ENCODE data around the gene ZSCAN23.
A peak's percentile ranks its signal among the peaks of the same experiment; 100 is the strongest.
"Not testable (repeated sequence)": the region's sequence is repeated elsewhere in the genome, so short reads cannot be mapped to it uniquely, and the experiment has no call there.

The ZSCAN23 gene

GRCh38 chr6:28433119-28433518 lies 10.2 kb downstream of the ZSCAN23 start:
- DNase-seq: no peak

GRCh38 chr6:28429781-28430180 lies 13.5 kb downstream of the ZSCAN23 start:
- DNase-seq: no peak

GRCh38 chr6:28425944-28426541 lies 17.2 kb downstream of the ZSCAN23 start:
- DNase-seq: no peak

- no peak for DNase-seq
Observed at GRCh38 chr6:28424163-28424562, 19.1 kb downstream of the ZSCAN23 start.

- DNase-seq: no peak
Observed at GRCh38 chr6:28423546-28423945, 19.7 kb downstream of the ZSCAN23 start.

GRCh38 chr6:28413681-28414080 lies 29.6 kb downstream of the ZSCAN23 start:
- DNase-seq: no peak

GRCh38 chr6:28410767-28411166 lies 32.5 kb downstream of the ZSCAN23 start:
- DNase-seq: no peak

- no peak for DNase-seq
Observed at GRCh38 chr6:28408076-28408802, 35.1 kb downstream of the ZSCAN23 start.

GRCh38 chr6:28407401-28407800 lies 35.9 kb downstream of the ZSCAN23 start:
- no peak for DNase-seq

GRCh38 chr6:28403923-28404322 lies 39.4 kb downstream of the ZSCAN23 start:
- DNase-seq: not testable (repeated sequence)

GRCh38 chr6:28402197-28402596 lies 41.1 kb downstream of the ZSCAN23 start:
- DNase-seq: no peak

GRCh38 chr6:28401172-28401571 lies 42.1 kb downstream of the ZSCAN23 start:
- DNase-seq: no peak

GRCh38 chr6:28400122-28400451 lies 43.2 kb downstream of the ZSCAN23 start:
- DNase-seq: no peak

GRCh38 chr6:28399350-28400121 lies 43.8 kb downstream of the ZSCAN23 start, which contains the start of gene ZSCAN12:
Gene ZSCAN12 (minus strand): TSS chr6:28399747. CDS start chr6:28398405, 1,342 bp downstream.
- peak; percentile 87 for DNase-seq

GRCh38 chr6:28395918-28396317 lies 47.4 kb downstream of the ZSCAN23 start:
- DNase-seq: no peak

GRCh38 chr6:28393912-28394662 lies 49.2 kb downstream of the ZSCAN23 start:
- DNase-seq: no peak

GRCh38 chr6:28390688-28391087 lies 52.6 kb downstream of the ZSCAN23 start:
- DNase-seq: no peak

GRCh38 chr6:28384143-28384533 lies 59.2 kb downstream of the ZSCAN23 start:
- DNase-seq: no peak

- peak; percentile 18 for DNase-seq
Observed at GRCh38 chr6:28383235-28384142, 59.8 kb downstream of the ZSCAN23 start.
